ENCODE results near the gene MAGEB17.

- TF ChIP-seq, protein P1, sequence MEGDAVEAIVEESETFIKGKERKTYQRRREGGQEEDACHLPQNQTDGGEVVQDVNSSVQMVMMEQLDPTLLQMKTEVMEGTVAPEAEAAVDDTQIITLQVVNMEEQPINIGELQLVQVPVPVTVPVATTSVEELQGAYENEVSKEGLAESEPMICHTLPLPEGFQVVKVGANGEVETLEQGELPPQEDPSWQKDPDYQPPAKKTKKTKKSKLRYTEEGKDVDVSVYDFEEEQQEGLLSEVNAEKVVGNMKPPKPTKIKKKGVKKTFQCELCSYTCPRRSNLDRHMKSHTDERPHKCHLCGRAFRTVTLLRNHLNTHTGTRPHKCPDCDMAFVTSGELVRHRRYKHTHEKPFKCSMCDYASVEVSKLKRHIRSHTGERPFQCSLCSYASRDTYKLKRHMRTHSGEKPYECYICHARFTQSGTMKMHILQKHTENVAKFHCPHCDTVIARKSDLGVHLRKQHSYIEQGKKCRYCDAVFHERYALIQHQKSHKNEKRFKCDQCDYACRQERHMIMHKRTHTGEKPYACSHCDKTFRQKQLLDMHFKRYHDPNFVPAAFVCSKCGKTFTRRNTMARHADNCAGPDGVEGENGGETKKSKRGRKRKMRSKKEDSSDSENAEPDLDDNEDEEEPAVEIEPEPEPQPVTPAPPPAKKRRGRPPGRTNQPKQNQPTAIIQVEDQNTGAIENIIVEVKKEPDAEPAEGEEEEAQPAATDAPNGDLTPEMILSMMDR (IDR thresholded peaks at IDR 0.05 in 2 of 3, conservative IDR thresholded peaks at IDR 0.05 in 1 of 3; ENCODE audit: borderline replicate concordance in 1 of 3, insufficient read depth in 1 of 3, low read depth in 2 of 3, low read length in 2 of 3), result no peak
- TF ChIP-seq EZH2phosphoT487 (IDR thresholded peaks at IDR 0.05; ENCODE audit: borderline replicate concordance), result no peak
- TF ChIP-seq, protein P2, sequence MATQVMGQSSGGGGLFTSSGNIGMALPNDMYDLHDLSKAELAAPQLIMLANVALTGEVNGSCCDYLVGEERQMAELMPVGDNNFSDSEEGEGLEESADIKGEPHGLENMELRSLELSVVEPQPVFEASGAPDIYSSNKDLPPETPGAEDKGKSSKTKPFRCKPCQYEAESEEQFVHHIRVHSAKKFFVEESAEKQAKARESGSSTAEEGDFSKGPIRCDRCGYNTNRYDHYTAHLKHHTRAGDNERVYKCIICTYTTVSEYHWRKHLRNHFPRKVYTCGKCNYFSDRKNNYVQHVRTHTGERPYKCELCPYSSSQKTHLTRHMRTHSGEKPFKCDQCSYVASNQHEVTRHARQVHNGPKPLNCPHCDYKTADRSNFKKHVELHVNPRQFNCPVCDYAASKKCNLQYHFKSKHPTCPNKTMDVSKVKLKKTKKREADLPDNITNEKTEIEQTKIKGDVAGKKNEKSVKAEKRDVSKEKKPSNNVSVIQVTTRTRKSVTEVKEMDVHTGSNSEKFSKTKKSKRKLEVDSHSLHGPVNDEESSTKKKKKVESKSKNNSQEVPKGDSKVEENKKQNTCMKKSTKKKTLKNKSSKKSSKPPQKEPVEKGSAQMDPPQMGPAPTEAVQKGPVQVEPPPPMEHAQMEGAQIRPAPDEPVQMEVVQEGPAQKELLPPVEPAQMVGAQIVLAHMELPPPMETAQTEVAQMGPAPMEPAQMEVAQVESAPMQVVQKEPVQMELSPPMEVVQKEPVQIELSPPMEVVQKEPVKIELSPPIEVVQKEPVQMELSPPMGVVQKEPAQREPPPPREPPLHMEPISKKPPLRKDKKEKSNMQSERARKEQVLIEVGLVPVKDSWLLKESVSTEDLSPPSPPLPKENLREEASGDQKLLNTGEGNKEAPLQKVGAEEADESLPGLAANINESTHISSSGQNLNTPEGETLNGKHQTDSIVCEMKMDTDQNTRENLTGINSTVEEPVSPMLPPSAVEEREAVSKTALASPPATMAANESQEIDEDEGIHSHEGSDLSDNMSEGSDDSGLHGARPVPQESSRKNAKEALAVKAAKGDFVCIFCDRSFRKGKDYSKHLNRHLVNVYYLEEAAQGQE (IDR thresholded peaks at IDR 0.05; ENCODE audit: low read depth), result no peak
- no peak for TF ChIP-seq POLR2A (IDR thresholded peaks at IDR 0.05; ENCODE audit: borderline replicate concordance, extremely low read depth, insufficient read depth, insufficient read length)
- no peak for TF ChIP-seq EZH2 (IDR thresholded peaks at IDR 0.05)
- no peak for TF ChIP-seq EGR1 (IDR thresholded peaks at IDR 0.05; ENCODE audit: low read depth)
- no peak for TF ChIP-seq ZBTB33 (IDR thresholded peaks at IDR 0.05; ENCODE audit: extremely low read depth, insufficient replicate concordance, low read length)
- no peak for TF ChIP-seq SRF (IDR thresholded peaks at IDR 0.05; ENCODE audit: low read depth)
- TF ChIP-seq MAX (IDR thresholded peaks at IDR 0.05), result no peak
- no peak for TF ChIP-seq RAD21 (IDR thresholded peaks at IDR 0.05; ENCODE audit: low read depth)
- TF ChIP-seq ZNF274 (IDR thresholded peaks at IDR 0.05; ENCODE audit: low read depth, low read length), result no peak
Measured at GRCh38 chrX:16167181-16167580, at the start of gene MAGEB17.

All from HCT116 (cell line).